ENCODE data around the gene SRRM3.

SRRM3 gene

DNA sequence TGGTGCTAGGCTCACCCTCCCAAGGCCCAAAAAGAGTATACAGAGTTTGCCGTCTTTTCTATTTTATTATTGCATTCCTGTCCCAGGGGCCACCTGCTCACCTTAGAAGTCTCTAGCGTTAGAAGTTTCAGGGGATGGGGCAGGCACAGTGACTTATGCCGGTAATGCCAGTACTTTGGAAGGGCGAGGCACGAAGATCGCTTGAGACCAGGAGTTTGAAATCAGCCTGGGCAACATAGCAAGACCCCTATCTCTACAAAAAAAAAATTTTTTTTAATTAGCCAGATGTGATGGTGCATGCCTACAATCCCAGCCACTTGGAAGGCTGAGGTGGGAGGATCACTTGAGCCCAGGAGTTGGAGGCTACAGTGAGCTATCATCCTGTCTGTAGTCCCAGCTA, 70.4 kb downstream of the SRRM3 start:
- TF ChIP-seq, protein P1, sequence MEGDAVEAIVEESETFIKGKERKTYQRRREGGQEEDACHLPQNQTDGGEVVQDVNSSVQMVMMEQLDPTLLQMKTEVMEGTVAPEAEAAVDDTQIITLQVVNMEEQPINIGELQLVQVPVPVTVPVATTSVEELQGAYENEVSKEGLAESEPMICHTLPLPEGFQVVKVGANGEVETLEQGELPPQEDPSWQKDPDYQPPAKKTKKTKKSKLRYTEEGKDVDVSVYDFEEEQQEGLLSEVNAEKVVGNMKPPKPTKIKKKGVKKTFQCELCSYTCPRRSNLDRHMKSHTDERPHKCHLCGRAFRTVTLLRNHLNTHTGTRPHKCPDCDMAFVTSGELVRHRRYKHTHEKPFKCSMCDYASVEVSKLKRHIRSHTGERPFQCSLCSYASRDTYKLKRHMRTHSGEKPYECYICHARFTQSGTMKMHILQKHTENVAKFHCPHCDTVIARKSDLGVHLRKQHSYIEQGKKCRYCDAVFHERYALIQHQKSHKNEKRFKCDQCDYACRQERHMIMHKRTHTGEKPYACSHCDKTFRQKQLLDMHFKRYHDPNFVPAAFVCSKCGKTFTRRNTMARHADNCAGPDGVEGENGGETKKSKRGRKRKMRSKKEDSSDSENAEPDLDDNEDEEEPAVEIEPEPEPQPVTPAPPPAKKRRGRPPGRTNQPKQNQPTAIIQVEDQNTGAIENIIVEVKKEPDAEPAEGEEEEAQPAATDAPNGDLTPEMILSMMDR (IDR thresholded peaks at IDR 0.05; ENCODE audit: low read depth, low read length): no peak
- Histone ChIP-seq H3K27me3 (no peaks in the 10 kb centered on the region), H3K4me1 (no peaks in the 10 kb centered on the region), H3K9me3 (no peaks in the 10 kb centered on the region), H3K4me3 (ENCODE audit: low read depth, low read length) (no peak overlapping the region), H3K36me3 (no peaks in the 10 kb centered on the region)
- no peak for DNase-seq

DNA sequence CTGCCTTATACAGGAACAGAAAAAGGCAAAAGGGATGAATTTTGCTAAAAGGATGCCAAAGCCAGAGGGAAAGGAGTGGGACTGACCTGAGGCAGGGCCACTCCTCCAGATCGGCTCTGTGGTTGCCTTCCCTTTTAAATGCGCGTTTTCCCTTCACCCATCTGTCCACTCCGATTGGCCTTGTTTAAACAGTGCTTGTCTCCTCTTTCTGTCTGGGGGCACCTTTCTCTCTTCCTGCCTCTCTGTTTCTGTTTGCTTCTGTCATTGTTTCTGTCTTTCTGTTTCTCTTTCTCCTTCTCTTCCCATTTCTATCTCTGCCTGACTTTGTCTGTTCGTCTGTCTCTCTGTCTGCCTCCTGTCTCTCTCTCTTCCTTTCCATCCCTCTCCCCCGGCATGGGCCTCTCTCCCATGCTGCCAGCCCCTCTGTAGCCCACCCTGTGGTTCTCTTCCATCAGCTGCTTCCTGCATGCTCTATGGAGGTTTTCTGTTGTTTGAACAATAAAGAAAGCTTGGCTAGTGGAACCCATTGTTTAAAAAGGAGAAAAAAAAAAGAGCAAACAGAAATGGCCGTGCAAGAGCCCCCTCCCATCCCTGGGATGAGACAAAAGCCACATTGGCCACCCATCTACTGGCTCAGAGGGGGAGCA, 71.3 kb downstream of the SRRM3 start:
- H3K4me1 ChIP-seq: no peaks in the 10 kb centered on the region
- no peak for DNase-seq

DNA sequence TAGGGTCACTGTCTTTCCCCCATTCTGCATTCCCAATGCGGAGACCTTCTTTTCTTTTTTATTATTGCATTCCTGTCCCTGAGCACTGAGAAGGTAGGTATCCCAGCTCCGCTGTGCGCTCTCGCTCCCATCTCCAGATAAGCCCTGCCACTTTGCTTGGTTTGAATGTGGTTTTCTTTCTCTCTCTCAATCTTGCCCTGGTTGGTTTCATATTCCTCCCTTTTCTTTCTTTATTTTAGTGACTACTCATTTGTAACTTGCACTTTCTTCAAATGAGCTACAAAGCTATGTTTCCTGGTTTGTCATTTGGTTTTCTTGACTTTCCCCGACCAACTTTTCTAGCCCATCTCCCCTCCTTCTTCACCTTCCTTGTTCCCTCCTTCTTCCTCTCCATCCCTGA, 71.8 kb downstream of the SRRM3 start:
- H3K4me3 ChIP-seq (ENCODE audit: low read depth, low read length): no peak overlapping the region
- no peaks in the 10 kb centered on the region for H3K27me3 ChIP-seq
- no peaks in the 10 kb centered on the region for H3K4me1 ChIP-seq
- no peaks in the 10 kb centered on the region for H3K9me3 ChIP-seq
- no peak for DNase-seq
- TF ChIP-seq, protein P1 (IDR thresholded peaks at IDR 0.05; ENCODE audit: low read depth, low read length): no peak
- no peaks in the 10 kb centered on the region for H3K36me3 ChIP-seq

More for the DNA sequence above, 71.3 kb downstream of the SRRM3 start:
- no peaks in the 10 kb centered on the region for H3K9me3 ChIP-seq
- H3K36me3 ChIP-seq: no peaks in the 10 kb centered on the region
- TF ChIP-seq, protein P1 (IDR thresholded peaks at IDR 0.05; ENCODE audit: low read depth, low read length): no peak
- no peaks in the 10 kb centered on the region for H3K27me3 ChIP-seq
- H3K4me3 ChIP-seq (ENCODE audit: low read depth, low read length): no peak overlapping the region

DNA sequence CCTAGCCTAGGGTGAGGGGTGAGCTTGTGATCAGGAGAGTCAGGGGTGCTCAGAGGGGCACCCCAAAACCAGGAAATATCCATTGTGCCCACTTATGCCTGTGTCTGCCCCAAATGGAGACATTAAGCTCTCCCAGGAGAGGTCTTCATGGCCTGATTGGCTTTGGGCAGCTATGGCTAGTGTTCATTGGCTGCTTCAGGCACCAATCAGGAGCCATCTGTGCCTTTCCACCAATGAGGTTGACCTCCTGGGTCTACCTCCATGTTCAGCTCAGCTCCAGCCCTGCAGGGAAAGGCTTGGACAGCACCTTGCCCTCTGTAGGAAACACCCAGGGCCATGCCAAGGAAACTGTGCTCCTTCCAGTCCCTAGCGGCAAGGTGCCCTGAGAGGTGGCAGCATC, 76.8 kb downstream of the SRRM3 start:
- peaks cover 14% of the 10 kb centered on the region for H3K27me3 ChIP-seq
- H3K4me3 ChIP-seq (ENCODE audit: low read depth, low read length): no peak overlapping the region
- no peaks in the 10 kb centered on the region for H3K9me3 ChIP-seq
- H3K4me1 ChIP-seq: no peaks in the 10 kb centered on the region
- no peaks in the 10 kb centered on the region for H3K36me3 ChIP-seq
- DNase-seq: peak; percentile 67
- TF ChIP-seq, protein P1 (IDR thresholded peaks at IDR 0.05; ENCODE audit: low read depth, low read length): no peak

DNA sequence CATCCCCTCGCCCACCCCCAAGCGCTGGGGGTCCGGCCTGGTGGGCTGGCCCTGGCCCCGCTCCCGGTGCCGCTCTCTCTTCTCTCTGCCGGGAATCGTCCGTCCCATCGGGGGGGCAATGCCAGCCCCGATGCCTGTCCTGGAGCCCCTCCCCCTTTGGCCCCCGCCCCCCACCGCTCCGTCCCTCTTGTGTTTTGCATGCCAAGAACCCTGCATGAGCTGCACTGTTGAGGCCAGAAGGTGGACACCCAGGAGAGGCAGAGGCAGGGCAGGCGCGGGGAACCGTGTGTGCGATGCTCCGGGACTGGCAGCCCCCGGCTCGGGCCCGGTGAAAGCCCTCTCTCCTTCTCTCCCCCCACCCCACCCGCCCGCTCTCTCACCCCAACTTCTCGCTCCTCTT, 78.7 kb downstream of the SRRM3 start:
- Histone ChIP-seq H3K36me3 (no peaks in the 10 kb centered on the region), H3K27me3 (peaks cover 14% of the 10 kb centered on the region), H3K9me3 (no peaks in the 10 kb centered on the region), H3K4me3 (ENCODE audit: low read depth, low read length) (no peak overlapping the region), H3K4me1 (no peaks in the 10 kb centered on the region)
- DNase-seq: no peak
- TF ChIP-seq, protein P1 (IDR thresholded peaks at IDR 0.05; ENCODE audit: low read depth, low read length): no peak

DNA sequence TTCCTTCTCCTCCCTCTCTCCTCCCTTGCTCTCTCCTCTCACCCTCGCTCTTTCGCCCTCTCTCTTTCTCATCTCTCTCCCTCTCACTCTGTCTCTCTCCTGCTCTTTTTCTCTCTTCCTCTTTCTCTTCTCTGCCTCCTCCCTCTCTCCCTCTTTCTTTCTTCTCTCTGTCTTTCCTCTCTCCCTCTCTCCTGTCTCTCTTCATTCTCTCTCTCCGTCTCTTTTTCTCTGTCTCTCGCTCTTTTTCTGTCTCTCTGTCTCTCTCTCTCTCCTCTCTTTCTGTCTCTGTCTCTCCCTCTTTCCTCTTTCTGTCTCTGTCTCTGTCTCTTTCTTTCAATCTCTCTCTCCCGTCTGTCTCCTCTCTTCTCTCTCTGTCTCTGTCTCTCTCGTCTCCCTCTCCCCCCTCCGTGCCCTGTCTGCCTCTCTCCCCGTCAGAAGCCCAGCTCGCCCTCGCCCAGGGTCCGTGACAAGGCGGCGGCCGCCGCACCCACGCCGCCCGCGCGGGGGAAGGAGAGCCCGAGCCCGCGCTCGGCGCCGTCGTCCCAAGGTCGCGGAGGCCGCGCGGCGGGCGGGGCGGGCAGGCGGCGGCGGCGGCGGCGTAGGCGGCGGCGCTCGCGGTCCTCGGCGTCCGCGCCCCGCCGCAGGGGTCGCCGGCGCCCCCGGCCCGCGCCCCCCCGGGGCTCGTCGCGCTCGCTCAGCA, 79.5 kb downstream of the SRRM3 start:
- TF ChIP-seq, protein P1 (IDR thresholded peaks at IDR 0.05; ENCODE audit: low read depth, low read length): no peak
- H3K4me1 ChIP-seq: no peaks in the 10 kb centered on the region
- 0 out of 2 replicates have a peak, but pooled peaks cover 2% of the 10 kb centered on the region for H3K36me3 ChIP-seq
- H3K9me3 ChIP-seq: no peaks in the 10 kb centered on the region
- peaks cover 14% of the 10 kb centered on the region for H3K27me3 ChIP-seq
- DNase-seq: no peak
- H3K4me3 ChIP-seq (ENCODE audit: low read depth, low read length): no peak overlapping the region
